ENCODE results near the gene CBL.
A peak's percentile ranks its signal among the peaks of the same experiment; 100 is the strongest.
"Not testable (repeated sequence)": the region's sequence is repeated elsewhere in the genome, so short reads cannot be mapped to it uniquely, and the experiment has no call there.

Gene CBL

GRCh38 chr11:119195680-119196079 lies 10.5 kb upstream of the CBL start:
- Histone ChIP-seq H3K36me3 (ENCODE audit: insufficient read depth, low read length) (no peaks in the 10 kb centered on the region), H3K4me3 (ENCODE audit: low read depth, low read length) (no peak overlapping the region; the same call in 1 of the 2 replicates), H3K27ac (ENCODE audit: low read depth, low read length) (no peak overlapping the region), H3K27me3 (ENCODE audit: insufficient read depth, low read length) (no peaks in the 10 kb centered on the region), H3K79me2 (ENCODE audit: control insufficient read depth, insufficient read depth, low read length, unreplicated experiment) (no peaks in the 10 kb centered on the region), H2AFZ (ENCODE audit: low read length, unreplicated experiment) (peak overlapping the region; percentile 43), H3K4me1 (ENCODE audit: control insufficient read depth, insufficient read depth, low read length, unreplicated experiment) (no peaks in the 10 kb centered on the region)

DNA sequence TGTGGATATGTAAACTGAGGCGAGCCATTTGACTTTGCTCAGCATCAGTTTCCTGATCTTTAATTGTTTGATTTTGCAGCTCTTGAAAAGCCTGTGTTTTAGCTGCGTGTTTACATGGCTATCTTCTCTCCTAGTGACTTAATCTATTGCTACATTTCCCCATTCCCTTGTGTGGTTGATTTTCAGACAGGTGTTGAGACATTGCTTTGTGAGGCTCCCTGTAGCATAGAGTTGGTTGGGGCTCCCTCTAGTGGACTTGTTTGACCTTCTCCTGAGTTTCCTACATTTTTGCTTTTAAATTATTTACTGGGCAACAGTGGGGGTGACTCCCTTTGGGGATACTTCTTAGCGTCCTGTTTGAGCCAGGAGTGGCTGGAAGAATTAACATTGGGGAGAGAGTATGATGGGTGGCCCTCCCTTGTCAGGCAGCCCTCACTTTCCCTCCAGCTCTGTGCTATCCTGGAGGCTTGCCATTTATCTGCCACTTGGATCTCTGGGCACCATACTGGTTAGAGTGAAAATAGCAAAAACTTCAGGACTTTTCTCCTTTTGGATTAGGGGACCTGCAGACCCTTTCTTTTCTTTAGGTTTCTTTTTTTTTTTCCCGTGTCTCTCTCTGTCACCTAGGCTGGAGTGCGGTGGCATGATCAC lies 9.2 kb upstream of the CBL start:
- Histone ChIP-seq H3K79me2 (ENCODE audit: control insufficient read depth, insufficient read depth, low read length, unreplicated experiment) (no peaks in the 10 kb centered on the region), H3K27ac (ENCODE audit: low read depth, low read length) (no peak overlapping the region), H3K27me3 (ENCODE audit: insufficient read depth, low read length) (no peaks in the 10 kb centered on the region), H3K4me1 (ENCODE audit: control insufficient read depth, insufficient read depth, low read length, unreplicated experiment) (no peaks in the 10 kb centered on the region), H2AFZ (ENCODE audit: low read length, unreplicated experiment) (no peak overlapping the region), H3K36me3 (ENCODE audit: insufficient read depth, low read length) (no peaks in the 10 kb centered on the region), H3K4me3 (ENCODE audit: low read depth, low read length) (no peak overlapping the region)

GRCh38 chr11:119198925-119199324 lies 7.2 kb upstream of the CBL start:
- Histone ChIP-seq H3K4me1 (ENCODE audit: control insufficient read depth, insufficient read depth, low read length, unreplicated experiment) (no peaks in the 10 kb centered on the region), H2AFZ (ENCODE audit: low read length, unreplicated experiment) (no peak overlapping the region), H3K4me3 (ENCODE audit: low read depth, low read length) (no peak overlapping the region), H3K36me3 (ENCODE audit: insufficient read depth, low read length) (no peaks in the 10 kb centered on the region), H3K79me2 (ENCODE audit: control insufficient read depth, insufficient read depth, low read length, unreplicated experiment) (no peaks in the 10 kb centered on the region), H3K27ac (ENCODE audit: low read depth, low read length) (no peak overlapping the region), H3K27me3 (ENCODE audit: insufficient read depth, low read length) (no peaks in the 10 kb centered on the region)

- H2AFZ ChIP-seq (ENCODE audit: low read length, unreplicated experiment); H3K4me1 ChIP-seq (ENCODE audit: control insufficient read depth, insufficient read depth, low read length, unreplicated experiment); H3K27me3 ChIP-seq (ENCODE audit: insufficient read depth, low read length); H3K4me3 ChIP-seq (ENCODE audit: low read depth, low read length); H3K27ac ChIP-seq (ENCODE audit: low read depth, low read length); H3K79me2 ChIP-seq (ENCODE audit: control insufficient read depth, insufficient read depth, low read length, unreplicated experiment); H3K36me3 ChIP-seq (ENCODE audit: insufficient read depth, low read length): not testable (repeated sequence)
Observed at GRCh38 chr11:119201236-119201635, 4.9 kb upstream of the CBL start.

GRCh38 chr11:119202554-119202953 lies 3.6 kb upstream of the CBL start:
- Histone ChIP-seq H3K4me3 (ENCODE audit: low read depth, low read length) (no peak overlapping the region), H3K27me3 (ENCODE audit: insufficient read depth, low read length) (no peaks in the 10 kb centered on the region), H2AFZ (ENCODE audit: low read length, unreplicated experiment) (no peak overlapping the region), H3K27ac (ENCODE audit: low read depth, low read length) (no peak overlapping the region), H3K36me3 (ENCODE audit: insufficient read depth, low read length) (no peaks in the 10 kb centered on the region), H3K79me2 (ENCODE audit: control insufficient read depth, insufficient read depth, low read length, unreplicated experiment) (peaks cover 12% of the 10 kb centered on the region), H3K4me1 (ENCODE audit: control insufficient read depth, insufficient read depth, low read length, unreplicated experiment) (peaks cover 5% of the 10 kb centered on the region)

DNA sequence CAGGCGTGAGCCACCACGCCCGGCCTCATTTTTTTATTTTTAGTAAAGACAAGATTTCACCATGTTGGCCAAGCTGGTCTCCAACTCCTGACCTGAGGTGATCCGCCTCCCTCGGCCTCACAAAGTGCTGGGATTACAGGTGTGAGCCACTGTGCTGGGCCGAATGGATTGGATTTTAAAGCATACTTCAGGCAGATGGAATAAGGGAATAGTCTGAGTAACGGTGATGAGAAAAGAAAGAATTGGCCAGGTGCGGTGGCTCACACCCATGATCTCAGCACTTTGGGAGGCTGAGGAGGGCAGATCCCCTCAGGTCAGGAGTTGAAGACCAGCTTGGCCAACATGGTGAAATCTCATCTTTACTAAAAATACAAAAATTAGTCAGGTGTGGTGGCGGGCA lies 2.1 kb upstream of the CBL start:
- Histone ChIP-seq H2AFZ (ENCODE audit: low read length, unreplicated experiment) (no peak overlapping the region), H3K79me2 (ENCODE audit: control insufficient read depth, insufficient read depth, low read length, unreplicated experiment) (peaks cover 27% of the 10 kb centered on the region), H3K4me1 (ENCODE audit: control insufficient read depth, insufficient read depth, low read length, unreplicated experiment) (peaks cover 6% of the 10 kb centered on the region), H3K36me3 (ENCODE audit: insufficient read depth, low read length) (no peaks in the 10 kb centered on the region), H3K27ac (ENCODE audit: low read depth, low read length) (no peak overlapping the region), H3K4me3 (ENCODE audit: low read depth, low read length) (no peak overlapping the region), H3K27me3 (ENCODE audit: insufficient read depth, low read length) (no peaks in the 10 kb centered on the region)

DNA sequence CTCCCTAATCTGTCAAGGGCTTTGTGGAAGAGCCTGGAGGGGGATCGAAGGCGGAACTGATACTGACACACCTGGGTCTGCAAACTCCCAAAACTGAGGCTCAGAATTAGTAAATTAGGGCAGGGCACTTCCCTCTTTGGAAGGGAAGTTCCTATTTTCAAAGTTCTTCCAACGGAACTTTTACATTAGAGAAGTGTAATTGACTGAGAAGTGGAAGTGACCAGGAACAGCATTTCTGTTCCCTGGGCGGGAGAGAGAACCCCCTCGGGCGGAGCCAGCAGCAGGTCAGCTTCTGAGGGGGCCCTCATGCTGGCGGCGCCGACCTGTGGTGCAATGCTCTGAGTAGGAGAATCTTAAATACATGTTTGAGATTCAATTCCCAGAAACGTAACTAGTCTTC lies 1.1 kb upstream of the CBL start:
- Histone ChIP-seq H3K4me3 (ENCODE audit: low read depth, low read length) (peak overlapping the region; percentile 91), H3K79me2 (ENCODE audit: control insufficient read depth, insufficient read depth, low read length, unreplicated experiment) (peaks cover 37% of the 10 kb centered on the region), H3K27ac (ENCODE audit: low read depth, low read length) (no peak overlapping the region), H2AFZ (ENCODE audit: low read length, unreplicated experiment) (peak overlapping the region; percentile 94), H3K36me3 (ENCODE audit: insufficient read depth, low read length) (no peaks in the 10 kb centered on the region), H3K4me1 (ENCODE audit: control insufficient read depth, insufficient read depth, low read length, unreplicated experiment) (peaks cover 6% of the 10 kb centered on the region), H3K27me3 (ENCODE audit: insufficient read depth, low read length) (no peaks in the 10 kb centered on the region)

DNA sequence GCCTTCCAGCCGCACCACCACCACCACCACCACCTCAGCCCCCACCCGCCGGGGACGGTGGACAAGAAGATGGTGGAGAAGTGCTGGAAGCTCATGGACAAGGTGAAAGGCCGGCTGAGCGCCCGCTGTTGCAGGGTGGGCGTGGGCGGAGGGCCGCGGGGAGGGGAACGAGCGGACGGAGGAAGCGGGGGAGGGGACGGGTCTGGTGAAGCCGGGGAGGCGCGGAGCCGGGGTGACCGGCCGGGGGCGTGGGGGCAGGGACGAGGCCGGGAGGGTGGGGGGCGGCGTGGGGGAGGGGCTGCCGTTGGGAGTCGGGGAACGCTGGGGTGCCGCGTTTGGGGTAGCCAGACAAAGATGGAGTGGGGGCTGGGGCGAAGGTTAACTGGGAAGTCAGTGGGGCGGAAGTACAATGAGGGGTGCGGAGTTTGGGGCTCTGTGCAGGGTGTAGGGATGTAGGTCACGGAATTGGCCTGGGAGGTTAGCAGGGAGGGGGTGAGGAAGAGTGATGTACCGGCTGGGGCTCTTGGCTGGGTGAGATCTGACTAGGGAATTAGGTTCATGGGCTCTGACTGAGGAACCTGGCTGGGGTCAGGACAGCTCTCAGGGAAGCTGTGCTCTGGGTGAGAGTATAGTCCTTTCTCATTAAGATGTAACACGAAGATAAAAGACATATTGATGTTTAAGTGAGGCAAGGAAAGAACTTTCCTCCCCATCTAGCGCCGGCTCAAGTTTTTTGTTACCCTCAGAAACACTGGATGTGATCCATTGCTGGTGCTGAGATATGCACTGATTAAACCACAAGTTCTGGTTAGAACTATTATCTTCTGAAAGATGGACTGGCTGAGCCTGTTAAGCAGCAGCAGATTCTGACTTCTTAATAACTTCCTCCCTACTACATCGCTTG lies 624 bp downstream of the CBL start:
- no peaks in the 10 kb centered on the region for H3K36me3 ChIP-seq (ENCODE audit: insufficient read depth, low read length)
- peaks cover 47% of the 10 kb centered on the region for H3K79me2 ChIP-seq (ENCODE audit: control insufficient read depth, insufficient read depth, low read length, unreplicated experiment)
- H3K27me3 ChIP-seq (ENCODE audit: insufficient read depth, low read length) = no peaks in the 10 kb centered on the region
- peak overlapping the region; percentile 55 for H2AFZ ChIP-seq (ENCODE audit: low read length, unreplicated experiment)
- H3K4me1 ChIP-seq (ENCODE audit: control insufficient read depth, insufficient read depth, low read length, unreplicated experiment) = peaks cover 6% of the 10 kb centered on the region
- H3K27ac ChIP-seq (ENCODE audit: low read depth, low read length) = peak overlapping the region; percentile 42
- peak overlapping the region; percentile 91 for H3K4me3 ChIP-seq (ENCODE audit: low read depth, low read length)

DNA sequence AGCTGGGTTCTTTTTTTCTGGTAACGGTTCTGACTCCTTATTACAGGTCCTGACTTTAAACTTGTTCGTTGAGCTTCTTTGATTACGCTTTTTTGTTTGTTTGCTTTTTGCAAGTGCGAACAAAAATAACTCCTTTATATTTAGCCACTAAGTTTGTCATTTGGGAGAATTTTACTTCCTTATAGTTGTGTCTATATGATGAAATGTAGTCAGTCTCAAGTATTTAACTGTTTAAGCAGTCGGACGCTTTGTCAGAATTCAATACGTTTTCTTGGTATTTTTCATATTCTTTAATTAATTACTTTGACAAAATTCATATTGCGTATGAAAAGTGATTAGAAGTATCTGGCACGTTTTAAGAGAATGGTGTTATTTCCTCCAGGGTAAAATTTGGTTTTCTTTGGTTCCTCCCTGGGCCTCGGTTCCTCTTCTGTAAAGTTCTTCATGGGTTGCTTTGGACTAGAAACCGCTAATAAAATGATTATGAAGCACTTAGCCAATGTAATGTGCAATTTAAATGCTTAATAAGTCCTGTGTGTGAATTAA lies 1.3 kb downstream of the CBL start:
- H3K27me3 ChIP-seq (ENCODE audit: insufficient read depth, low read length) = no peaks in the 10 kb centered on the region
- H3K4me3 ChIP-seq (ENCODE audit: low read depth, low read length) = peak overlapping the region; percentile 91
- no peak overlapping the region for H2AFZ ChIP-seq (ENCODE audit: low read length, unreplicated experiment)
- peaks cover 47% of the 10 kb centered on the region for H3K79me2 ChIP-seq (ENCODE audit: control insufficient read depth, insufficient read depth, low read length, unreplicated experiment)
- H3K27ac ChIP-seq (ENCODE audit: low read depth, low read length) = peak overlapping the region; percentile 1; the same call in 1 of the 2 replicates
- no peaks in the 10 kb centered on the region for H3K36me3 ChIP-seq (ENCODE audit: insufficient read depth, low read length)
- H3K4me1 ChIP-seq (ENCODE audit: control insufficient read depth, insufficient read depth, low read length, unreplicated experiment) = peaks cover 6% of the 10 kb centered on the region

GRCh38 chr11:119209186-119209585 lies 3.0 kb downstream of the CBL start:
- H3K79me2 ChIP-seq (ENCODE audit: control insufficient read depth, insufficient read depth, low read length, unreplicated experiment) = peaks cover 53% of the 10 kb centered on the region
- H2AFZ ChIP-seq (ENCODE audit: low read length, unreplicated experiment) = no peak overlapping the region
- no peak overlapping the region for H3K27ac ChIP-seq (ENCODE audit: low read depth, low read length)
- H3K4me1 ChIP-seq (ENCODE audit: control insufficient read depth, insufficient read depth, low read length, unreplicated experiment) = peaks cover 6% of the 10 kb centered on the region
- H3K36me3 ChIP-seq (ENCODE audit: insufficient read depth, low read length) = no peaks in the 10 kb centered on the region
- no peak overlapping the region for H3K4me3 ChIP-seq (ENCODE audit: low read depth, low read length)
- H3K27me3 ChIP-seq (ENCODE audit: insufficient read depth, low read length) = no peaks in the 10 kb centered on the region
